Astrocyte (in vitro differentiated cells and primary cell): ENCODE measurements around the gene TMEM37. TPM values are rescaled to one million over a fixed set of nuclear protein-coding genes. Genes with fewer than 3 reads are reported as not detected.

Experiments used
- DNase-seq: peaks from one replicate; pipeline ENCODE4 v3.0.0-alpha.2; 2010; ENCODE audit warnings: low read depth
- FAIRE-seq: peaks from 2 replicates; lab custom pipeline; 2011; peaks lifted over from hg19 to GRCh38; lab: Jason Lieb, UNC
- H2AFZ ChIP-seq: 2 replicates; pipeline ENCODE4 v1.6.0; 2012; ENCODE audit warnings: low read depth, low read length, inconsistent platforms
- H3K27ac ChIP-seq: 2 replicates; pipeline ENCODE4 v1.5.1; 2011; ENCODE audit warnings: low read depth, low read length, inconsistent platforms
- H3K27me3 ChIP-seq: 2 replicates; pipeline ENCODE4 v1.6.0; 2011; ENCODE audit warnings: low read length, inconsistent platforms; ENCODE audit not compliant: insufficient read depth
- H3K36me3 ChIP-seq: 2 replicates; pipeline ENCODE4 v1.5.1; 2011; ENCODE audit warnings: low read length, inconsistent platforms; ENCODE audit not compliant: insufficient read depth
- H3K4me1 ChIP-seq: 2 replicates; pipeline ENCODE4 v1.5.1; 2011; ENCODE audit warnings: low read length, inconsistent platforms; ENCODE audit not compliant: insufficient read depth
- H3K4me2 ChIP-seq: 2 replicates; pipeline ENCODE4 v1.6.0; 2012; ENCODE audit warnings: low read length, inconsistent platforms
- H3K4me3 ChIP-seq: 2 replicates; pipeline ENCODE4 v1.5.1; 2011; ENCODE audit warnings: low read depth, mild to moderate bottlenecking, low read length, inconsistent platforms; ENCODE audit not compliant: insufficient read depth
- H3K79me2 ChIP-seq: 2 replicates; pipeline ENCODE4 v1.6.0; 2012; ENCODE audit warnings: mild to moderate bottlenecking, low read length, inconsistent platforms; ENCODE audit not compliant: insufficient read depth
- H3K9ac ChIP-seq: 2 replicates; pipeline ENCODE4 v1.6.0; 2012; ENCODE audit warnings: mild to moderate bottlenecking, low read length, inconsistent platforms
- H3K9me3 ChIP-seq: 2 replicates; pipeline ENCODE4 v1.5.1; 2012; ENCODE audit warnings: low read depth, mild to moderate bottlenecking, low read length, inconsistent platforms; ENCODE audit not compliant: insufficient read depth
- H4K20me1 ChIP-seq: 2 replicates; pipeline ENCODE4 v1.6.0; 2012; ENCODE audit warnings: low read length, inconsistent platforms; ENCODE audit not compliant: insufficient read depth
- H3K27ac Mint-ChIP-seq: one replicate; pipeline ENCODE4 v1.8.0; 2021; ENCODE audit warnings: mild to moderate bottlenecking, mixed read lengths; ENCODE audit not compliant: unreplicated experiment
- H3K27me3 Mint-ChIP-seq: one replicate; pipeline ENCODE4 v1.8.0; 2021; ENCODE audit warnings: low read depth, mixed read lengths; ENCODE audit not compliant: unreplicated experiment
- H3K36me3 Mint-ChIP-seq: one replicate; pipeline ENCODE4 v1.8.0; 2021; ENCODE audit warnings: low read depth, mixed read lengths; ENCODE audit not compliant: unreplicated experiment
- H3K4me1 Mint-ChIP-seq: one replicate; pipeline ENCODE4 v1.8.0; 2021; ENCODE audit warnings: low read depth, mixed read lengths; ENCODE audit not compliant: unreplicated experiment
- H3K4me3 Mint-ChIP-seq: one replicate; pipeline ENCODE4 v1.8.0; 2021; ENCODE audit warnings: mild to moderate bottlenecking, moderate library complexity, mixed read lengths; ENCODE audit not compliant: unreplicated experiment
- H3K9me3 Mint-ChIP-seq: one replicate; pipeline ENCODE4 v1.8.0; 2021; ENCODE audit warnings: mild to moderate bottlenecking, mixed read lengths; ENCODE audit not compliant: unreplicated experiment
- EZH2 ChIP-seq: IDR thresholded peaks from 2 replicates; pipeline ENCODE4 v1.6.1; 2012; ENCODE audit warnings: mild to moderate bottlenecking, low read length, inconsistent platforms; ENCODE audit not compliant: insufficient read depth
- total RNA-seq: library from RNA; stranded (reverse); gene quantifications from 2 replicates; pipeline ENCODE4 v1.2.1, GENCODE V29; 2021
- TF ChIP-seq, protein P1 (sequence below): IDR thresholded peaks from 2 replicates; pipeline ENCODE4 v1.5.1; 2011; ENCODE audit warnings: low read depth, mild to moderate bottlenecking, inconsistent platforms, low read length, moderate library complexity; ENCODE audit not compliant: insufficient read depth

TMEM37 gene
- total RNA-seq, 1 donor from 2014 or later, result 1.6 TPM

GRCh38 chr2:119409506-119409905, 22.1 kb upstream of the TMEM37 start:
- Histone ChIP-seq H3K9me3 (no peaks in the 10 kb centered on the region), H3K27ac (no peak overlapping the region), H3K9ac (no peak overlapping the region), H3K79me2 (no peaks in the 10 kb centered on the region), H3K4me3 (no peak overlapping the region), H2AFZ (no peak overlapping the region), H4K20me1 (no peaks in the 10 kb centered on the region), H3K4me1 (no peaks in the 10 kb centered on the region), H3K4me2 (no peak overlapping the region), H3K27me3 (peaks cover 5% of the 10 kb centered on the region), H3K36me3 (no peaks in the 10 kb centered on the region)
- Mint-ChIP-seq H3K9me3 (peaks cover 2% of the 10 kb centered on the region), H3K4me1 (no peaks in the 10 kb centered on the region), H3K36me3 (no peaks in the 10 kb centered on the region), H3K27me3 (peaks cover 10% of the 10 kb centered on the region), H3K4me3 (no peak overlapping the region), H3K27ac (no peak overlapping the region)
- DNase-seq (no peak), FAIRE-seq (no peak)
- TF ChIP-seq EZH2, result no peak
- TF ChIP-seq, protein P1, sequence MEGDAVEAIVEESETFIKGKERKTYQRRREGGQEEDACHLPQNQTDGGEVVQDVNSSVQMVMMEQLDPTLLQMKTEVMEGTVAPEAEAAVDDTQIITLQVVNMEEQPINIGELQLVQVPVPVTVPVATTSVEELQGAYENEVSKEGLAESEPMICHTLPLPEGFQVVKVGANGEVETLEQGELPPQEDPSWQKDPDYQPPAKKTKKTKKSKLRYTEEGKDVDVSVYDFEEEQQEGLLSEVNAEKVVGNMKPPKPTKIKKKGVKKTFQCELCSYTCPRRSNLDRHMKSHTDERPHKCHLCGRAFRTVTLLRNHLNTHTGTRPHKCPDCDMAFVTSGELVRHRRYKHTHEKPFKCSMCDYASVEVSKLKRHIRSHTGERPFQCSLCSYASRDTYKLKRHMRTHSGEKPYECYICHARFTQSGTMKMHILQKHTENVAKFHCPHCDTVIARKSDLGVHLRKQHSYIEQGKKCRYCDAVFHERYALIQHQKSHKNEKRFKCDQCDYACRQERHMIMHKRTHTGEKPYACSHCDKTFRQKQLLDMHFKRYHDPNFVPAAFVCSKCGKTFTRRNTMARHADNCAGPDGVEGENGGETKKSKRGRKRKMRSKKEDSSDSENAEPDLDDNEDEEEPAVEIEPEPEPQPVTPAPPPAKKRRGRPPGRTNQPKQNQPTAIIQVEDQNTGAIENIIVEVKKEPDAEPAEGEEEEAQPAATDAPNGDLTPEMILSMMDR, result no peak

DNA sequence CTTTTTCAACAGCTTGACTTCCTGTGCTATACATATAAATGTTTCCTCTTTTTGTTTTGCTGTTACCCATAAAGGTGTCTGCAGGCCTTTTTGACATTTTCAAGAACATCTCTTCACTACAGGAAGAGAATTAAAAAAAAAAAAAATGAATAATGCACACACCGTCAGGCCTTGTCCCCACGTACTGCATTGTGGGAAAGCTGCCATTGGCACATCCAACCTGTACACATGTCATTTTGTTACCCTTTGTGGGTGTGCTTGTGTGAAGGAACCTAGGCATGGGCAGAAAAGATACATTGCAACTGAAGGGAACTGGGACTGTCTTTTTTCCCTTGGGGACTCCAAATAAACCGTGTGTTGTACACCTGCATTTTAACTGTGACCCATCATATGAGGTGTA, 16.8 kb upstream of the TMEM37 start:
- no peak overlapping the region for H3K4me3 Mint-ChIP-seq
- no peaks in the 10 kb centered on the region for H3K36me3 ChIP-seq
- H3K27me3 Mint-ChIP-seq, result peaks cover 2% of the 10 kb centered on the region
- H3K4me2 ChIP-seq, result no peak overlapping the region
- no peaks in the 10 kb centered on the region for H3K9me3 ChIP-seq
- FAIRE-seq (peak; percentile 20), DNase-seq (no peak)
- H3K27me3 ChIP-seq, result peaks cover under 1% of the 10 kb centered on the region
- no peak overlapping the region for H3K9ac ChIP-seq
- no peak overlapping the region for H3K27ac ChIP-seq
- peaks cover 3% of the 10 kb centered on the region for H3K9me3 Mint-ChIP-seq
- H3K27ac Mint-ChIP-seq, result no peak overlapping the region
- no peaks in the 10 kb centered on the region for H3K79me2 ChIP-seq
- H3K4me1 Mint-ChIP-seq, result peaks cover 6% of the 10 kb centered on the region
- no peak overlapping the region for H3K4me3 ChIP-seq
- no peak for TF ChIP-seq EZH2
- TF ChIP-seq, protein P1, result no peak
- no peaks in the 10 kb centered on the region for H3K36me3 Mint-ChIP-seq
- H3K4me1 ChIP-seq, result no peaks in the 10 kb centered on the region
- H4K20me1 ChIP-seq, result no peaks in the 10 kb centered on the region
- H2AFZ ChIP-seq, result no peak overlapping the region

DNA sequence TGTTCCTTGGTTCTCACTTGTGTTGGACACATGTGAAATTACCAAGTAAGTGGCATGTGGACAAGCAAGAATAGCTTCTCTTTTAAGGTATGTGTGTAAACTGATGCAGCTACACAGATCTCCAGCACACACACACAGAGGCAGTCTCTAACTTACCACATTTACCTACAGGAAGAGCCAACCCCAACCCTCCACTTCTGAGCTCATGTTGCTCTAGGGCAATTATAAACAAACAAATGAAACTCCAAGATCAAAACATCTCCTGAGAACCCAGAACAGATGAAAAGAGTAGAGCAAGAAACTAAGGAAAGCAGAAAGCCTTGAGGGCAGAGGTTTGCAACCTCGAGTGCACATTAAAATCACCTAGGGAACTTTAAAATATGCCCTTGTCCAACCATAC, 16.0 kb upstream of the TMEM37 start:
- TF ChIP-seq EZH2, result no peak
- TF ChIP-seq, protein P1, result no peak
- H3K36me3 ChIP-seq, result no peaks in the 10 kb centered on the region
- H3K9me3 ChIP-seq, result no peaks in the 10 kb centered on the region
- FAIRE-seq (no peak), DNase-seq (no peak)
- no peaks in the 10 kb centered on the region for H4K20me1 ChIP-seq
- no peak overlapping the region for H2AFZ ChIP-seq
- H3K9me3 Mint-ChIP-seq, result peaks cover 3% of the 10 kb centered on the region
- H3K79me2 ChIP-seq, result no peaks in the 10 kb centered on the region
- no peak overlapping the region for H3K9ac ChIP-seq
- H3K27ac ChIP-seq, result no peak overlapping the region
- H3K27me3 ChIP-seq, result no peaks in the 10 kb centered on the region
- H3K4me3 Mint-ChIP-seq, result no peak overlapping the region
- no peak overlapping the region for H3K27ac Mint-ChIP-seq
- H3K36me3 Mint-ChIP-seq, result no peaks in the 10 kb centered on the region
- no peak overlapping the region for H3K4me3 ChIP-seq
- no peaks in the 10 kb centered on the region for H3K27me3 Mint-ChIP-seq
- H3K4me1 ChIP-seq, result no peaks in the 10 kb centered on the region
- H3K4me2 ChIP-seq, result no peak overlapping the region
- H3K4me1 Mint-ChIP-seq, result peaks cover 6% of the 10 kb centered on the region
